WI38 (cell line): ENCODE data around the gene KANK2.

Experiments
- H3K4me3 ChIP-seq: 2 replicates; pipeline ENCODE4 v1.5.1; 2011; ENCODE audit warnings: low read depth, mild to moderate bottlenecking, control low read depth, low read length
- TF ChIP-seq, protein P1 (sequence below): IDR thresholded peaks from 2 replicates; pipeline ENCODE4 v1.5.1; 2012; ENCODE audit warnings: low read depth, mild to moderate bottlenecking, control low read depth, low read length

KANK2 gene

DNA sequence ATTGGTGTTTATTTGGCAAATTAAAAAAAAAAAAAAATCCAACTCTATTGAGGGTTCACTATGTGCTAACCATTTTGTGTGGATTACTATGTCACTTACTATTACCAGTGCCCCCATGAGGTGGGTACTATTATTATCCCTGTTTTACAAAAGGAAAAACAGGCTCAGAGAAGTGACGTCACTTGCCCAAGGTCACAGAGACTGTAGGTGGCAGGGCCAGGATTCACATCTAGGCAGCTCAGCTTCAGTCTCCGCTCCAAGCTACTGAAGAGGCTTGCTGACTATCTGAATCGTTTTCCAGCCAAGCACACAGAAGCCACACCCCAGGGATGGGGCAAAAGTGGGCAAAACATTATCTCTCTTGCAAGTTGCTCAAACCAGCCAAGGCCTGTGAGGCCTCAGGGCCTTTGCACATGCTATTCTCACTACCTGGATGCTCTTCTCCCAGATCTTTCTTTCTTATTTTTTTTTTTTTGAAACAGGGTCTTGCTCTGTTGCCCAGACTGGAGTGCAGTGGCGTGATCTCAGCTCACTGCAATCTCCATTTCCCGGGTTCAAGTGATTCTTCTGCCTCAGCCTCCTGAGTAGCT is 37.2 kb upstream of the KANK2 start:
- TF ChIP-seq, protein P1, sequence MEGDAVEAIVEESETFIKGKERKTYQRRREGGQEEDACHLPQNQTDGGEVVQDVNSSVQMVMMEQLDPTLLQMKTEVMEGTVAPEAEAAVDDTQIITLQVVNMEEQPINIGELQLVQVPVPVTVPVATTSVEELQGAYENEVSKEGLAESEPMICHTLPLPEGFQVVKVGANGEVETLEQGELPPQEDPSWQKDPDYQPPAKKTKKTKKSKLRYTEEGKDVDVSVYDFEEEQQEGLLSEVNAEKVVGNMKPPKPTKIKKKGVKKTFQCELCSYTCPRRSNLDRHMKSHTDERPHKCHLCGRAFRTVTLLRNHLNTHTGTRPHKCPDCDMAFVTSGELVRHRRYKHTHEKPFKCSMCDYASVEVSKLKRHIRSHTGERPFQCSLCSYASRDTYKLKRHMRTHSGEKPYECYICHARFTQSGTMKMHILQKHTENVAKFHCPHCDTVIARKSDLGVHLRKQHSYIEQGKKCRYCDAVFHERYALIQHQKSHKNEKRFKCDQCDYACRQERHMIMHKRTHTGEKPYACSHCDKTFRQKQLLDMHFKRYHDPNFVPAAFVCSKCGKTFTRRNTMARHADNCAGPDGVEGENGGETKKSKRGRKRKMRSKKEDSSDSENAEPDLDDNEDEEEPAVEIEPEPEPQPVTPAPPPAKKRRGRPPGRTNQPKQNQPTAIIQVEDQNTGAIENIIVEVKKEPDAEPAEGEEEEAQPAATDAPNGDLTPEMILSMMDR = no peak
- H3K4me3 ChIP-seq = no peak overlapping the region

DNA sequence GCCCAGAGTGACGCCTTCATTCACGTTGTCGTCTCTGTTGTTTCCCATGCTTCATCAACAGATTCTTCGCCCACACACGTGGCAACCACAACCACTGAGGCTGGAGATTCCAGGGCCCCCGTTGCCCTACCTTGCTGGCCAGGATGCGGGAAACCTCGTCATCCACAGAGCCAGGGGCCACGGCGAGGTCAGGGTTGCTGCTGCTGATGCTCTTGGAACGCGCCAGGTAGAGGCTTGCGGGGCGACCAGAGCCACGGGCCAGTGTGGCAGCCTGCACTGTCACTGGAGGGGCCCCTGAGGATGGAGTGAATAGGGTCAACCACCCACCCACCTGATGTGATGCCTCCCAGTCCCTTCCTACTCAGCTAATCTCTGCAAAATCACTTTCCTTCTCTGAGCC is 35.7 kb upstream of the KANK2 start:
- no peak overlapping the region for H3K4me3 ChIP-seq
- TF ChIP-seq, protein P1 = no peak

DNA sequence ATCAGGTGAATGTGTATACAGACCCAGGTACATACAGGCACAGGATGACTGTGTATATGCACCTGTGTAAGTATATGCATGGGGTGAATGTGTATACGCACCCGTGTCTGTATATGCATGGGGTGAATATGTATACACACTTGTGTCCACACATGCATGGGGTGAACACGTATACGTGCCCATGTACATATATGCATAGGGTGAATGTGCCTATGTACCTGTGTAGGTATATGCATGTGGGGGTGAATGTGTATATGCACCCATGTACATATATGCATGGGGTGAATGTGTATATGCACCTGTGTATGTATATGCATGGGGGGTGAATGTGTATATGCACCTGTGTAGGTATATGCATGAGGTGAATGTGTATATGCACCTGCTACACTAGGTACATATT is 35.2 kb upstream of the KANK2 start:
- TF ChIP-seq, protein P1 = no peak
- no peak overlapping the region for H3K4me3 ChIP-seq

DNA sequence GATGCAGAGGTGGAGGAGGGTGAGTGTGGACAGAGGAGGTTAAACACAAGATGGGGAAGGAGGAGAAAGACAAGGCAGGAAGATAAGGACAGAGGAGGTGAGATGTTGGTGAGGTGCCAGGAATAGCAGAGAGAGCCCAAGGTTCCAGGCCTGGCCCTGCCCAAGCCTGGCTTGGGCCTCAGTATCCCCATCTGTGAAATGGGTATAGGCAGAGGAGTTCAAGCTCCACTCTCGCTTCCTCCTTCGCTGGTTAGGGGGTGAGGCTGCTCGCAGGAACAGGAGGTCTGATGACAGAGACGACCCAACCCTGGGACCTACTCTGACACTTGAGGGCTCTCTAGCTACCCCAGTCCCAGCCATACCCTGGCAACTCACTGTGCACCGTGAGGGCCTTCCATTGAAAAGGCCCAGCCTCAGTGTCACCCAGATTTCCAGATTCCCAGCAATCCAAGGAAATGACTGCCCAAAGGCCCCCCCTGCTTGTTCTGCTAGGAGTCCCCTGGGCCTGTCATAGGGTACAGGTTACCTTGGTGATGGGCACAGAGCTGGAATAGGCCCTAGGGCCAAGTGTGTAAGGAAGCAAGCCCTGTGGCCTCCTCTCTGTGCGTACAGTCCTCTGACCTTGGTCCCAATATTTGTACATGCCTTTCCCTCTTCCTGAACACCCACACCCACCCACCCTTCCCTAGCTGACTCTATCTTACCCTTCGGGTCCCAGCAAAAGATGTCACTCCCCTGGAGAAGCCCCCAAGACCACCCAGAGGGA is 33.5 kb upstream of the KANK2 start:
- H3K4me3 ChIP-seq = no peak overlapping the region
- TF ChIP-seq, protein P1 = no peak

DNA sequence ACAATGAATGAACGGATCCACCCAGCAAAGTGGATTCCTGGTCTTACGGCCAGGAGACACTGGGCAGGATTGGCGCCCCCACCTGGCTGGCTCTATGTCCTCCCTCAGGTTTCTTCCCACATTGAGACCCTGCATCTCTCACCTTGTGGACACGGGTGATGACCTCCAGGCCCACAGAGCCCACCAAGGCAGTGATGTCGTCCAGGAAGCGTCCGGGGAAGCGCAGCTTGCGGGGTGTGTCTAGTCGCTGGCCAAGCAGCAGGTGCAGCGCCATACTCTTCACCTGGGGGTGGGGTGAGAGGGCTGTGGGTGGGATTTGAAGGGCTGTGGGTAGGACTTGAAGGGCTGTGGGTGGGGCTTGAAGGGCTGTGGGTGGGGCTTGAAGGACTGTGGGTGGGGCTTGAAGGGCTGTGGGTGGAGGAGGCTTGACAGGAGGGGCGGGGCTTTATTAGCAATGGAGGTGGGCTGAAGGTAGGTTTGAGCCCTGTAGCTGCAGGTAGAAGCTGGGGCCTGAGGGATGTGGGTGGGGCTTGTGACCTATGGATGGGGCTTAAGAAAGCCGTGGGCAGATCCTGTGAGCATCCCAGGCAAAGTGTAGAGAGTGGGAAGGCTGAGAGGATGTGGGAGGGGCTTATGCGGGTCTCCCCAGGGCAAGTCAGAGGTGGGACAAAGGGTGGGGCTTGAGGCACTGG is 30.0 kb upstream of the KANK2 start:
- H3K4me3 ChIP-seq = no peak overlapping the region
- TF ChIP-seq, protein P1 = no peak

DNA sequence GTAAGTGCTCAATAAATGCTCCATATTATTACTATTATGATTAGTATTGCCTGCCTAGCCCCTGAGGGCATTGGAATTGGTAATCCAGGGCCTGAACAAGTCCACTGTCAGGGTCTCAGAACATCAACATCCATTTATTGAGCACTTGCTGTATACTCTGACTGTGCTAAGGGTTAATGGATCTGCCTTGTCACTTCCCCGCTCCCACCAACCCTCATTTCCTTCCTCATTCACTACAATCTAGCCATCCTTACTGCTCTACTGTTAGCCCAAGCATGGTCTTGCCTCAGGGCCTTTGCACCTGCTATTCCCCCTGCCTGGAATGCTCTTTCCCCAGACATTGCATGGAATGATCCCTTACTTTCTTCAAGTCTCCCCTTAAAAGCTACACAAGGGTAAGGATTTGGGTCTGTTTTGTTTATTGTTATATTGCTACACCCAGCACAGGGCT is 29.4 kb upstream of the KANK2 start:
- no peak overlapping the region for H3K4me3 ChIP-seq
- TF ChIP-seq, protein P1 = no peak

DNA sequence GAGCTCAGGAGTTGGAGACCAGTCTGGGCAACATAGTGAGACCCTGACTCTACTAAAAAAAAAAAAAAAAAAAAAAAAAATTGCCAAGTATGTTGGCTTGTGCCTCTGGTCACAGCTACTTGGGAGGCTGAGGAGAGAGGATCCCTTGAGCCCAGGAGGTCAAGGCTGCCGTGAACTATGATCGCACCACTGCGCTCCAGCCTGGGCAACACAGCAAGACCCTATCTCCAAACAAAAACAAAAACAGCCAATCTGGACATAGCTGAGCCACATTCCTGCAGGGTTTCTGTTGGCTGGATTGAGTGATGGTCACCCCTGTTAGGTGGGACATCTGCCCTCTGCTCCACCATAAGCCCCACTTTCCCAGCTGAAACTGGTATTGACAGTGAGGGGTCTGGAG is 28.5 kb upstream of the KANK2 start:
- TF ChIP-seq, protein P1 = no peak

More for the DNA sequence above, 28.5 kb upstream of the KANK2 start:
- no peak overlapping the region for H3K4me3 ChIP-seq
